Body of pancreas (tissue), 4 donors: ENCODE measurements around the gene KDM2A. TPM values are rescaled to one million over a fixed set of nuclear protein-coding genes. Genes with fewer than 3 reads are reported as not detected.

ENCODE experiments used
- ATAC-seq: fragments of 150-250 bp; one replicate; pipeline ENCODE4 v1.9.1; 2016
- DNase-seq, 4 donors: peaks; one replicate each; pipeline ENCODE4 v3.0.0-alpha.2; 2019
- H3K27ac ChIP-seq, 4 donors: fragments of 200-600 bp; sonication (generic); 1 replicate in 3 of 4; 2 replicates in 1 of 4; pipeline versions ENCODE4 v1.5.1 to v1.6.1; 2016 to 2019; ENCODE audit warnings: mild to moderate bottlenecking in 1 of 4, mixed read lengths in 1 of 4, moderate library complexity in 1 of 4
- H3K27me3 ChIP-seq, 2 donors: fragments of 200-600 bp; sonication (generic); one replicate each; pipeline ENCODE4 v1.6.0; 2016; ENCODE audit warnings: mild to moderate bottlenecking in 1 of 2
- H3K36me3 ChIP-seq, 2 donors: fragments of 200-600 bp; sonication (generic); replicated peaks in 1 of 2; 2 replicates each; pipeline ENCODE4 v1.5.1; 2016; ENCODE audit warnings: low read depth in 2 of 2; ENCODE audit not compliant: insufficient read depth in 1 of 2
- H3K4me1 ChIP-seq: fragments of 200-600 bp; sonication (generic); one replicate; pipeline ENCODE4 v1.6.0; 2016
- H3K4me3 ChIP-seq, 2 donors: fragments of 200-600 bp; sonication (generic); 1 replicate in 1 of 2; 2 replicates in 1 of 2; pipeline ENCODE4 v1.5.1; 2016 to 2019
- H3K9me3 ChIP-seq, 3 donors: fragments of 200-600 bp; sonication (generic); 1 replicate in 2 of 3; 2 replicates in 1 of 3; pipeline ENCODE4 v1.5.1; 2016
- POLR2A ChIP-seq, 3 donors: fragments of 450-650 bp; IDR thresholded peaks; one replicate each; pipeline ENCODE4 v1.6.1; 2016; ENCODE audit warnings: antibody characterized with exemption in 3 of 3, mild to moderate bottlenecking in 2 of 3
- WGBS, 2 donors: methylation state at CpG; one replicate each; pipeline ENCODE4 v1.1.5; 2017; 5-methylcytosine and 5-hydroxymethylcytosine counted together
- intact Hi-C: fragments of 100-400 bp; cut with DNase I; formaldehyde crosslinking; loops from one replicate; pipeline ENCODE4 v1.15.1; 2023
- total RNA-seq, 2 donors: library from RNA; depleted of rRNA; stranded (reverse); fragments of >200 nt; gene quantifications; one replicate each; pipeline ENCODE4 v1.1.0, GENCODE V29; 2016
- TF ChIP-seq, protein P1 (sequence below), 7 experiments: fragments of 450-650 bp in 4 of 7; fragments of 200-600 bp in 3 of 7; sonication (generic) in 3 of 7; IDR thresholded peaks; one replicate each; pipeline ENCODE4 v1.5.1; 2016 to 2019; ENCODE audit warnings: antibody characterized with exemption in 7 of 7

Gene KDM2A
- total RNA-seq, 2 donors from 2014 or later, result 26.5 to 29.0 TPM

DNA sequence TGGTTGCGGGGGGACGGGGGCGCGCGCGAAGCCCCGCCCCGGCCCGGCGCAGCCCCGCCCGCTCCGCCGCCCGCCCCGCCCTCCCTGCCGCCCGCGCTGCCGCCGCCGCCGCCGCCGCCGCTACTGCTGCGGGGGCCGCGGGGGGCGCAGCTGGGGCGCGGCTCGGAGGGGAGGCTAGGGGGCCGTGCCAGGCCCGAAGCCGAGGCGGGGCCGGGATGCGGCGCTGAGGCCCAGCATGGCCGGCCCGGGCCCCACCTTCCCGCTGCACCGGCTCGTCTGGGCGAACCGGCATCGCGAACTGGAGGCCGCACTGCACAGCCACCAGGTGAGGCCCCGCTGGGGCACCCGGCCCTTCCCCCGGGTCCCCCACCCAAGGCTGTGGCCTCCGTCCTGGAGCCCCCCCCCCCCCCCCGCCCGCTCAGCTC lies 170.2 kb downstream of the KDM2A start, which contains the start of gene ANKRD13D:
Gene ANKRD13D (plus strand): TSS at position 78 of the 425 bp plus-strand sequence. CDS start 158 bp downstream, at position 236.
- TF ChIP-seq POLR2A (IDR thresholded peaks at IDR 0.05), result no peak
- TF ChIP-seq, protein P1, sequence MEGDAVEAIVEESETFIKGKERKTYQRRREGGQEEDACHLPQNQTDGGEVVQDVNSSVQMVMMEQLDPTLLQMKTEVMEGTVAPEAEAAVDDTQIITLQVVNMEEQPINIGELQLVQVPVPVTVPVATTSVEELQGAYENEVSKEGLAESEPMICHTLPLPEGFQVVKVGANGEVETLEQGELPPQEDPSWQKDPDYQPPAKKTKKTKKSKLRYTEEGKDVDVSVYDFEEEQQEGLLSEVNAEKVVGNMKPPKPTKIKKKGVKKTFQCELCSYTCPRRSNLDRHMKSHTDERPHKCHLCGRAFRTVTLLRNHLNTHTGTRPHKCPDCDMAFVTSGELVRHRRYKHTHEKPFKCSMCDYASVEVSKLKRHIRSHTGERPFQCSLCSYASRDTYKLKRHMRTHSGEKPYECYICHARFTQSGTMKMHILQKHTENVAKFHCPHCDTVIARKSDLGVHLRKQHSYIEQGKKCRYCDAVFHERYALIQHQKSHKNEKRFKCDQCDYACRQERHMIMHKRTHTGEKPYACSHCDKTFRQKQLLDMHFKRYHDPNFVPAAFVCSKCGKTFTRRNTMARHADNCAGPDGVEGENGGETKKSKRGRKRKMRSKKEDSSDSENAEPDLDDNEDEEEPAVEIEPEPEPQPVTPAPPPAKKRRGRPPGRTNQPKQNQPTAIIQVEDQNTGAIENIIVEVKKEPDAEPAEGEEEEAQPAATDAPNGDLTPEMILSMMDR (IDR thresholded peaks at IDR 0.05), result no peak
- 0% methylated on average over 10 of the region's 56 CpGs; no CpG with 5 or more reads in 1 of the 2 donors for WGBS, 2 donors
- Histone ChIP-seq H3K4me1 (peaks cover 39% of the 10 kb centered on the region), H3K27me3 (no peaks in the 10 kb centered on the region), H3K27ac (peak within 1 kb of the TSS; percentile 70 to 98 (median 82)), H3K9me3 (no peaks in the 10 kb centered on the region), H3K36me3 (peaks cover 0 to 2% of the 10 kb centered on the region in 2 donors), H3K4me3 (peak within 1 kb of the TSS; percentile 63 to 65)
- DNase-seq, result peak in 2 of 4 donors; percentile 50
- intact Hi-C loops, result no loop called here
- peak; percentile 81 for ATAC-seq

DNA sequence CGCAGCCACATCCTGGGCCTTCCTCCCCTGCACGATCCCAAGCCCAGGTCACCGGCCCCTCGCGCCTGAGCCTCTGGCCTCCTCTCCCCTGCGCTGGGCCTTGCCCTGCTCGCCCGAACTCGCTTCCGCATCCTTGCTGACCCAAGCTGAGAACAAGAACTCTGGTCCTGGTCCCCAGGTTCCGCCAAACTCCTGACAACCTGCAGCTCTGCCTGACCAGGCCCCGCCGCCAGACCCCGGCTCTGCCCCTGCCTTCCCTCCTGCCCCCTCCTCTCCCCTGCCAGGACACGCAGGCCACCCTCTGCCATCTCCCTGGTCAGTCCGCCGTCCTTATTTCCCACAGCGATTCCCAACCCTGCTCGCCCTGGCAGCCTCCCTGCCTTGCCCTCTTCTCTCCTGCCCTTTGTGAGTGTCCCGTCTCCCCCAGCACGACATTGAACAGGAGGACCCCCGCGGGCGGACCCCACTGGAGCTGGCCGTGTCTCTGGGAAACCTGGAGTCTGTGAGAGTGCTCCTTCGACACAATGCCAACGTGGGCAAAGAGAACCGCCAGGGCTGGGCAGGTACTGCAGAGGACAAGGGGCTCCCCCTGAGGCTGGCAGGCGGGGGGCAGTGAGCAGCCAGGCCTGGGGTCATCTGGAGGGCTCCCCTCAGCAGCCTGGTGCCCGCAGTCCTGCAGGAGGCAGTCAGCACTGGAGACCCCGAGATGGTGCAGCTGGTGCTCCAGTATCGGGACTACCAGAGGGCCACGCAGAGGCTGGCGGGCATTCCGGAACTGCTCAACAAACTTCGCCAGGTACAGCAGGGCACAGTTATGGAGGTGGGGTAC lies 170.8 kb downstream of the KDM2A start:
- H3K4me1 ChIP-seq, result peaks cover 39% of the 10 kb centered on the region
- peak overlapping the region; percentile 44 to 65 for H3K4me3 ChIP-seq
- ATAC-seq, result peak; percentile 19
- WGBS, 2 donors, result 17 to 31% methylated on average over 22 to 35 of the region's 36 CpGs
- intact Hi-C loops, result no loop called here
- peak overlapping the region; percentile 22 to 98 (median 44) for H3K27ac ChIP-seq
- peaks cover 0 to 1% of the 10 kb centered on the region in 2 donors for H3K36me3 ChIP-seq
- DNase-seq, result peak in 1 of 4 donors; percentile 43
- no peaks in the 10 kb centered on the region for H3K9me3 ChIP-seq
- no peak for TF ChIP-seq POLR2A (IDR thresholded peaks at IDR 0.05)
- TF ChIP-seq, protein P1 (IDR thresholded peaks at IDR 0.05), result no peak
- H3K27me3 ChIP-seq, result no peaks in the 10 kb centered on the region

DNA sequence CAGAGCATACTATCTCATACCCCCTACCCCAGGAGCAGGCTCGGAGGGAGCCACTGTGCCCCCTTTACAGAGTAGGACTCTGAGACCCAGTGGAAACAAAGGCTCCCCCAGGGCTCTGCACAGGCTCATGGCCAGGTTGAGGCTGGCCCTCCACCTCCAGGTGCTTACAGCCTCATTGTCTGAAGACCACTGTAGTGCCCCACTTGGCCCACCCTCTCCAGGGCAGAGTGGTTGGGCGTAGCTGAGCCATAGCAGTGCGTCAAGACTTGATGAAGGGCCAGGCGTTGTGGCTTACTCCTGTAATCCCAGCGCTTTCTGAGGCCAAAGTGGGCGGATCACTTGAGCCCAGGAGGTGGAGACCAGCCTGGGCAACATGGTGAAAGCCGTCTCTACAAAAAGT lies 171.7 kb downstream of the KDM2A start:
- no peaks in the 10 kb centered on the region for H3K27me3 ChIP-seq
- H3K4me3 ChIP-seq, result no peak overlapping the region
- no peak for DNase-seq
- H3K27ac ChIP-seq, result no peak overlapping the region
- H3K36me3 ChIP-seq, result no peaks in the 10 kb centered on the region
- H3K9me3 ChIP-seq, result no peaks in the 10 kb centered on the region
- 90 to 96% methylated on average over 4 to 7 of the region's 7 CpGs for WGBS, 2 donors
- peaks cover 39% of the 10 kb centered on the region for H3K4me1 ChIP-seq
- ATAC-seq, result no peak
- TF ChIP-seq, protein P1 (IDR thresholded peaks at IDR 0.05), result no peak
- no peak for TF ChIP-seq POLR2A (IDR thresholded peaks at IDR 0.05)
- intact Hi-C loops, result no loop called here

DNA sequence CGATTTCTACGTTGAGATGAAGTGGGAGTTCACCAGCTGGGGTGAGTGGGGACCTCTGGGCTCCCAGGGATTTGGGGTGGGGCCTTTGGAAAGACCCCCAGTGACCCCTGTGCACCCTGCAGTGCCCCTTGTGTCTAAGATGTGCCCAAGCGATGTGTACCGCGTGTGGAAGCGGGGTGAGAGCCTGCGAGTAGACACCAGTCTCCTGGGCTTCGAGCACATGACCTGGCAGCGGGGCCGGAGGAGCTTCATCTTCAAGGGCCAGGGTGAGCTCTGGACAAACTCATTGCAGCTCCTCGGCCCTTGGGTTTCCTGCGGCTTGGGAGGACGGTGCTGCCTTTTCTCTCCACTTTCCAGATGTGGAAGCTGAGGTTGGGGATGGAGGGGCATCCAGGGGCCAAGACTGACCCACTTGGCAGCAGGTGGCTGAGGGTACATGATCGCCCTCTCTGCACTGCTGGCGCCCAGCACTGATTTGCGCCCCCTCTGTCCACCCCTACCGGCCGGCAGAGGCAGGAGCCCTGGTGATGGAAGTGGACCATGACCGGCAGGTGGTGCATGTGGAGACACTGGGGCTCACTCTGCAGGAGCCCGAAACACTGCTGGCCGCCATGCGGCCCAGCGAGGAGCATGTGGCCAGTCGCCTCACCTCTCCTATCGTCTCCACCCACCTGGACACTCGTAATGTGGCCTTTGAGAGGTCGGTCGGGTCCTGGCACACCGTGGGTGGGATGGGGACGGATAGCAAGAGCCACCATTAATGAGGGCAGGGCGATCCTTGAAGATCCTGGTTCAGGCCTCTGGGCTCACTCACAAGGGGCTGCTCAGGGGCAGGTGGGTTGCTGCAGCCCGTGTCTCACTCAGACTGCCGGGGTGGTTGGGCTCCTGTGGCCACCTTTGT lies 172.7 kb downstream of the KDM2A start:
- DNase-seq, result no peak
- Histone ChIP-seq H3K27me3 (no peaks in the 10 kb centered on the region), H3K36me3 (no peaks in the 10 kb centered on the region), H3K9me3 (no peaks in the 10 kb centered on the region), H3K27ac (no peak overlapping the region), H3K4me1 (peaks cover 35% of the 10 kb centered on the region), H3K4me3 (no peak overlapping the region)
- intact Hi-C loops, result no loop called here
- 89 to 90% methylated on average over 17 to 30 of the region's 33 CpGs for WGBS, 2 donors
- no peak for ATAC-seq
- TF ChIP-seq, protein P1 (IDR thresholded peaks at IDR 0.05), result no peak
- TF ChIP-seq POLR2A (IDR thresholded peaks at IDR 0.05), result no peak
